K562 (cell line): ENCODE data around the gene AFF1. TPM values are rescaled to one million over a fixed set of nuclear protein-coding genes. Genes with fewer than 3 reads are reported as not detected.

Experiments used
- ATAC-seq: fragments of 200-7000 bp; cut with Tn5 transposase; 3 replicates; pipeline ENCODE4 v1.9.1; 2020; ENCODE audit warnings: moderate library complexity
- BruUV-seq: library from RNA; stranded (reverse); fragments of 400-500 nt; replicated peaks from 2 replicates; lab custom pipeline; 2021; lab: Mats Ljungman, UMichigan
- CTCF ChIA-PET: fragments of 300-600 bp; formaldehyde crosslinking; extraction: SDS; loops from one replicate; lab custom pipeline; 2021; ENCODE audit warnings: low intra/inter-chr PET ratio; lab: Yijun Ruan, JAX
- POLR2A ChIA-PET: fragments of 300-600, 350-650 bp; sonication (Branson Sonifier 250); formaldehyde crosslinking; extraction: SDS; loops from one replicate; lab custom pipeline; 2021; ENCODE audit warnings: antibody characterized with exemption, inconsistent platforms; lab: Yijun Ruan, JAX
- DNase-seq, 4 experiments: peaks; one replicate each; pipeline versions ENCODE4 v3.0.0 to v3.0.0-alpha.2; 2011 to 2018; ENCODE audit warnings: low spot score in 3 of 4, mixed read lengths in 3 of 4; ENCODE audit errors: extremely low read depth in 1 of 4
- FAIRE-seq: peaks from 2 replicates; lab custom pipeline; 2011; peaks lifted over from hg19 to GRCh38; lab: Jason Lieb, UNC
- H2AFZ ChIP-seq: 2 replicates; pipeline ENCODE4 v1.6.0; 2011; ENCODE audit warnings: low read depth, low read length, control low read depth, inconsistent platforms
- H3K27ac ChIP-seq: fragments of 200-600 bp; 3 replicates; pipeline ENCODE4 v1.8.0; 2011; ENCODE audit warnings: low read depth, mild to moderate bottlenecking, control low read depth, inconsistent platforms, low read length, moderate library complexity, mixed read lengths; ENCODE audit errors: extremely low read depth
- H3K27me3 ChIP-seq, 2 experiments: fragments of 300-600 bp in 1 of 2; 2 replicates in 1 of 2; 3 replicates in 1 of 2; pipeline versions ENCODE4 v1.6.0 to v1.8.0; 2011; ENCODE audit warnings: inconsistent platforms in 2 of 2, low read length in 2 of 2, mild to moderate bottlenecking in 1 of 2, mixed read lengths in 1 of 2, moderate library complexity in 1 of 2; ENCODE audit not compliant: control insufficient read depth in 2 of 2, insufficient read depth in 2 of 2
- H3K36me3 ChIP-seq: fragments of 300-600 bp; 3 replicates; pipeline ENCODE4 v1.8.0; 2011; ENCODE audit warnings: mild to moderate bottlenecking, low read length, inconsistent platforms; ENCODE audit not compliant: control insufficient read depth, insufficient read depth
- H3K4me1 ChIP-seq, 2 experiments: fragments of 200-600 bp in 1 of 2; replicated peaks in 1 of 2; 2 replicates in 1 of 2; 3 replicates in 1 of 2; pipeline versions ENCODE4 v1.5.1 to v1.8.0; 2011; ENCODE audit warnings: inconsistent platforms in 2 of 2, low read length in 2 of 2, mild to moderate bottlenecking in 1 of 2, mixed read lengths in 1 of 2, moderate library complexity in 1 of 2; ENCODE audit not compliant: control insufficient read depth in 2 of 2, insufficient read depth in 2 of 2
- H3K4me2 ChIP-seq: 2 replicates; pipeline ENCODE4 v1.6.1; 2011; ENCODE audit warnings: low read length, control low read depth, inconsistent platforms, mixed read lengths; ENCODE audit not compliant: insufficient read depth
- H3K4me3 ChIP-seq: fragments of 200-600 bp; sonication (generic), shearing (Covaris generic); 2 replicates; pipeline ENCODE4 v1.5.1; 2016; ENCODE audit warnings: control low read depth, inconsistent platforms
- H3K79me2 ChIP-seq: fragments of 200-600 bp; 3 replicates; pipeline ENCODE4 v1.8.0; 2011; ENCODE audit warnings: low read length, inconsistent platforms; ENCODE audit not compliant: control insufficient read depth, insufficient read depth
- H3K9ac ChIP-seq, 2 experiments: 2 replicates each; pipeline versions ENCODE4 v1.6.0 to v1.6.1; 2011; ENCODE audit warnings: low read depth in 2 of 2, low read length in 2 of 2, control low read depth in 1 of 2, inconsistent platforms in 1 of 2, mild to moderate bottlenecking in 1 of 2, mixed read lengths in 1 of 2; ENCODE audit not compliant: insufficient read depth in 1 of 2
- H3K9me1 ChIP-seq: one replicate; pipeline ENCODE4 v1.6.0; 2011; ENCODE audit warnings: inconsistent platforms, mild to moderate bottlenecking, low read length, moderate library complexity; ENCODE audit not compliant: control insufficient read depth, insufficient read depth
- H3K9me3 ChIP-seq: replicated peaks from 2 replicates; pipeline ENCODE4 v1.5.1; 2011; ENCODE audit warnings: low read depth, low read length, inconsistent platforms; ENCODE audit not compliant: control insufficient read depth, insufficient read depth
- H4K20me1 ChIP-seq: replicated peaks from 2 replicates; pipeline ENCODE4 v1.6.1; 2011; ENCODE audit warnings: low read length, inconsistent platforms, mixed read lengths; ENCODE audit not compliant: control insufficient read depth, insufficient read depth
- ARNT ChIP-seq, 2 experiments: fragments of 450-650 bp; IDR thresholded peaks; 2 replicates each; pipeline ENCODE4 v1.6.1; 2016; ENCODE audit warnings: mild to moderate bottlenecking in 1 of 2
- BRD9 ChIP-seq: fragments of 450-650 bp; IDR thresholded peaks from 2 replicates; pipeline ENCODE4 v1.6.1; 2018; ENCODE audit warnings: low read depth; ENCODE audit not compliant: partially characterized antibody
- HMGXB4 ChIP-seq: sonication (generic); formaldehyde crosslinking; IDR thresholded peaks from 2 replicates; pipeline ENCODE4 v1.8.1; 2023; ENCODE audit warnings: mild to moderate bottlenecking, missing genetic modification reagents
- KDM2B ChIP-seq: fragments of 250-450 bp; sonication (Bioruptor Pico); IDR thresholded peaks from 2 replicates; pipeline ENCODE4 v1.8.0; 2021; ENCODE audit warnings: mild to moderate bottlenecking, moderate library complexity
- MBD1 ChIP-seq: fragments of 250-450 bp; sonication (Bioruptor Pico); IDR thresholded peaks from 2 replicates; pipeline ENCODE4 v1.8.0; 2022; ENCODE audit warnings: inconsistent platforms
- NFIX ChIP-seq: fragments of 250-450 bp; sonication (Bioruptor Pico); IDR thresholded peaks from 2 replicates; pipeline ENCODE4 v1.4.0; 2020; ENCODE audit warnings: low read depth, mild to moderate bottlenecking, moderate library complexity
- RAD21 ChIP-seq, 2 experiments: fragments of 250-450 bp in 1 of 2; fragments of 450-650 bp in 1 of 2; sonication (Bioruptor Pico) in 1 of 2; formaldehyde crosslinking in 1 of 2; IDR thresholded peaks in 1 of 2; conservative IDR thresholded peaks in 1 of 2; 2 replicates each; pipeline versions ENCODE4 v1.4.0 to v1.8.0; 2020 to 2022; ENCODE audit warnings: mild to moderate bottlenecking in 2 of 2, moderate library complexity in 1 of 2
- RBM15 ChIP-seq: fragments of 200-400 bp; formaldehyde crosslinking; IDR thresholded peaks from 2 replicates; pipeline ENCODE4 v1.6.1; 2018; ENCODE audit warnings: mild to moderate bottlenecking, low read length, moderate library complexity; ENCODE audit not compliant: insufficient read depth
- VEZF1 ChIP-seq: fragments of 200-800 bp; sonication (Bioruptor generic); IDR thresholded peaks from 2 replicates; pipeline ENCODE4 v1.6.1; 2017; ENCODE audit warnings: missing genetic modification characterization, missing compliant biosample characterization
- ZSCAN32 ChIP-seq: fragments of 450-650 bp; formaldehyde crosslinking; IDR thresholded peaks from 2 replicates; pipeline ENCODE4 v1.4.0; 2020; ENCODE audit warnings: mild to moderate bottlenecking, moderate library complexity
- WGBS: fragments of 100-300 bp; shearing (Covaris generic); methylation state at CpG from one replicate; pipeline ENCODE4 v1.1.6; 2016; ENCODE audit warnings: low coverage, mixed read lengths; ENCODE audit not compliant: insufficient coverage; ENCODE audit errors: missing lambda C conversion rate; 5-methylcytosine and 5-hydroxymethylcytosine counted together
- in situ Hi-C: fragments of 300-500 bp; cut with MboI; formaldehyde crosslinking; loops from 4 replicates; pipeline ENCODE4 v1.15.0; 2018; ENCODE audit warnings: inconsistent platforms, mixed read lengths
- intact Hi-C: fragments of 100-400 bp; cut with micrococcal nuclease; formaldehyde crosslinking; loops from 2 replicates; pipeline ENCODE4 v1.14.2; 2022
- polyA plus RNA-seq, 8 experiments: library from polyadenylated mRNA; depleted of rRNA in 4 of 8; stranded (reverse) in 5 of 8; unstranded in 3 of 8; fragments of >200 nt; fragmentation: Nextera tagmentation in 2 of 8; fragmentation: Illumina TruSeq in 1 of 8; extraction: Ambion mirVana in 2 of 8; extraction: Trizol in 1 of 8; gene quantifications; 2 replicates each; pipeline versions ENCODE4 v1.2.1 to v1.2.3, GENCODE V29; 2011 to 2014; ENCODE audit warnings: inconsistent platforms in 1 of 8, missing spikeins in 1 of 8
- total RNA-seq, 7 experiments: library from RNA; depleted of rRNA in 6 of 7; stranded (reverse); fragments of >200 nt in 6 of 7; fragmentation: Illumina TruSeq in 2 of 7; extraction: Trizol in 2 of 7; gene quantifications; 2 replicates each; pipeline versions ENCODE4 v1.2.1 to v1.2.3, GENCODE V29; 2011 to 2021; ENCODE audit warnings: low replicate concordance in 1 of 7
- TF ChIP-seq, protein P1 (sequence below), 3 experiments: IDR thresholded peaks in 2 of 3; conservative IDR thresholded peaks in 1 of 3; 2 replicates each; pipeline ENCODE4 v1.5.1; 2011 to 2012; ENCODE audit warnings: low read length in 3 of 3, mild to moderate bottlenecking in 3 of 3, control low read depth in 2 of 3, improper control_type of control experiment in 1 of 3, inconsistent platforms in 1 of 3, low read depth in 1 of 3, mixed read lengths in 1 of 3, moderate library complexity in 1 of 3; ENCODE audit not compliant: insufficient read depth in 2 of 3

The AFF1 gene
- total and polyA plus RNA-seq, 9 of the 15 experiments (the other 6 are each of a cell fraction or from before 2014, with no cell fraction given): 4.1 to 47.5 (median 17.2) TPM

DNA sequence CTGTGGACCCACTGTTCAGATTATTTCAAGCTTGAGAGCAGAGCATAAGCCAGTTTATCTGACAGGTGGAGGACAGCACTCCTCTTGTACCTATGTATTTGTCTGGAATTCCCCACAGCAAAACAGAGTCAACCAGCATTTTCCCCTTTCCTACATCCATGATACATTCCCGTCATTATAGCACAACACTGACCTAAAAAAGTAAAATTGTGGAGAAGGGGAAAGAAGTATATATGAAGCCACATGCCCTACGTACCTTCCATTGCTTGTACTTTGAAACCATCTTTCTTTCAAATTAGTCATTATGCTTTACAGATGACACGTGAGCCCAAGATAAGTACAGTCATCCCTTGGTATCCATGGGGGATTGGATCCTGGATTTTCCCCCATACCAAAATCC lies 212.3 kb downstream of the AFF1 start (continued):
- TF ChIP-seq HMGXB4 (CRISPR knock-in tag): no peak

GRCh38 chr4:87150498-87151261 lies 215.9 kb downstream of the AFF1 start:
- peak; percentile 89 for ATAC-seq
- BruUV-seq: no TSS peak
- peak; percentile 92 for FAIRE-seq
- Histone ChIP-seq H3K9ac (no peak overlapping the region), H2AFZ (no peak overlapping the region), H4K20me1 (no peaks in the 10 kb centered on the region), H3K79me2 (no peaks in the 10 kb centered on the region), H3K4me3 (no peak overlapping the region), H3K9me1 (no peaks in the 10 kb centered on the region), H3K27me3 (no peaks in the 10 kb centered on the region), H3K4me1 (no peaks in the 10 kb centered on the region), H3K36me3 (no peaks in the 10 kb centered on the region), H3K9me3 (no peaks in the 10 kb centered on the region), H3K27ac (no peak overlapping the region), H3K4me2 (no peak overlapping the region)
- intact Hi-C loops: loop anchor here (1.0 kb wide), 3 partner anchors 85 to 315 kb away; no protein-coding TSS in a partner anchor
- in situ Hi-C loops: loop anchor here (5.0 kb wide), 1 partner anchor 82 kb away; no protein-coding TSS in a partner anchor
- POLR2A ChIA-PET: interaction anchor here (0.7 to 1.6 kb wide), 3 partner anchors 14 to 31 kb away, joined by 3 to 4 read pairs (median 3); no protein-coding TSS in a partner anchor
- 31% methylated on average over 2 of the region's 2 CpGs for WGBS
- peak; percentile 51 to 79 (median 54) for DNase-seq
- CTCF ChIA-PET: interaction anchor here (0.9 to 2.3 kb wide), 6 partner anchors 85 to 315 kb away, joined by 3 to 23 read pairs (median 4); no protein-coding TSS in a partner anchor
- TF ChIP-seq ARNT (IDR thresholded peaks at IDR 0.05) (no peak), RAD21 (CRISPR knock-in tag; conservative IDR thresholded peaks at IDR 0.05 in 1 of 2, IDR thresholded peaks at IDR 0.05 in 1 of 2) (peak; percentile 81 to 90), KDM2B (CRISPR knock-in tag) (no peak), BRD9 (no peak), ZSCAN32 (CRISPR knock-in tag) (no peak), VEZF1 (CRISPR knock-in tag) (peak; percentile 60), NFIX (CRISPR knock-in tag) (no peak), RBM15 (no peak), MBD1 (no peak)
- TF ChIP-seq, protein P1, sequence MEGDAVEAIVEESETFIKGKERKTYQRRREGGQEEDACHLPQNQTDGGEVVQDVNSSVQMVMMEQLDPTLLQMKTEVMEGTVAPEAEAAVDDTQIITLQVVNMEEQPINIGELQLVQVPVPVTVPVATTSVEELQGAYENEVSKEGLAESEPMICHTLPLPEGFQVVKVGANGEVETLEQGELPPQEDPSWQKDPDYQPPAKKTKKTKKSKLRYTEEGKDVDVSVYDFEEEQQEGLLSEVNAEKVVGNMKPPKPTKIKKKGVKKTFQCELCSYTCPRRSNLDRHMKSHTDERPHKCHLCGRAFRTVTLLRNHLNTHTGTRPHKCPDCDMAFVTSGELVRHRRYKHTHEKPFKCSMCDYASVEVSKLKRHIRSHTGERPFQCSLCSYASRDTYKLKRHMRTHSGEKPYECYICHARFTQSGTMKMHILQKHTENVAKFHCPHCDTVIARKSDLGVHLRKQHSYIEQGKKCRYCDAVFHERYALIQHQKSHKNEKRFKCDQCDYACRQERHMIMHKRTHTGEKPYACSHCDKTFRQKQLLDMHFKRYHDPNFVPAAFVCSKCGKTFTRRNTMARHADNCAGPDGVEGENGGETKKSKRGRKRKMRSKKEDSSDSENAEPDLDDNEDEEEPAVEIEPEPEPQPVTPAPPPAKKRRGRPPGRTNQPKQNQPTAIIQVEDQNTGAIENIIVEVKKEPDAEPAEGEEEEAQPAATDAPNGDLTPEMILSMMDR (IDR thresholded peaks at IDR 0.05 in 2 of 3, conservative IDR thresholded peaks at IDR 0.05 in 1 of 3; ENCODE audit: insufficient read depth in 2 of 3, low read depth in 1 of 3, low read length in 3 of 3): peak; percentile 72 to 93 (median 85)
